Activated CD4-positive, alpha-beta memory T cell treated with anti-CD3 and anti-CD28 coated beads, Interleukin-2, amount 10 ng/mL, durations not matched to agents 7 days and 5 days (primary cell): ENCODE measurements around the gene SLC9A8. TPM values are rescaled to one million over a fixed set of nuclear protein-coding genes. Genes with fewer than 3 reads are reported as not detected.

Source experiments
- CTCF ChIA-PET: fragments of 350-600 bp; sonication (Branson Sonifier 250); formaldehyde crosslinking; loops from one replicate; lab custom pipeline; 2021; ENCODE audit warnings: antibody characterized with exemption, inconsistent platforms; lab: Charles Lee
- POLR2A ChIA-PET: fragments of 350-600 bp; sonication (Branson Sonifier 250); formaldehyde crosslinking; loops from one replicate; lab custom pipeline; 2021; ENCODE audit warnings: antibody characterized with exemption; lab: Charles Lee
- DNase-seq: peaks from one replicate; pipeline ENCODE4 v3.0.0-alpha.2; 2020
- H3K27ac Mint-ChIP-seq: one replicate; pipeline ENCODE4 v1.8.0; 2021; ENCODE audit warnings: mild to moderate bottlenecking, mixed read lengths
- H3K27me3 Mint-ChIP-seq: one replicate; pipeline ENCODE4 v1.8.0; 2021; ENCODE audit warnings: mixed read lengths
- H3K36me3 Mint-ChIP-seq: one replicate; pipeline ENCODE4 v1.8.0; 2021; ENCODE audit warnings: low read depth, mixed read lengths
- H3K4me1 Mint-ChIP-seq: one replicate; pipeline ENCODE4 v1.8.0; 2021; ENCODE audit warnings: mixed read lengths
- H3K4me3 Mint-ChIP-seq: one replicate; pipeline ENCODE4 v1.8.0; 2021; ENCODE audit warnings: mild to moderate bottlenecking, mixed read lengths
- H3K9me3 Mint-ChIP-seq: one replicate; pipeline ENCODE4 v1.8.0; 2021; ENCODE audit warnings: mixed read lengths
- total RNA-seq, 2 experiments: library from RNA; stranded (reverse); gene quantifications; one replicate each; pipeline ENCODE4 v1.2.3, GENCODE V29; 2021

SLC9A8 gene
- total RNA-seq, 2 experiments from 2014 or later, result 18.0 to 21.0 TPM

- Mint-ChIP-seq H3K27me3 (no peaks in the 10 kb centered on the region), H3K4me1 (peaks cover 52% of the 10 kb centered on the region), H3K27ac (peak within 1 kb of the TSS; percentile 91), H3K9me3 (no peaks in the 10 kb centered on the region), H3K4me3 (peak within 1 kb of the TSS; percentile 91), H3K36me3 (peaks cover 24% of the 10 kb centered on the region)
- POLR2A ChIA-PET, result interaction anchor here (0.7 to 2.4 kb wide), 18 partner anchors 10 to 607 kb away, joined by 3 to 26 read pairs (median 3); partner anchors contain the start of genes PEDS1, SLC9A8, SPATA2 and UBE2V1
- CTCF ChIA-PET, result interaction anchor here (0.6 to 1.8 kb wide), 13 partner anchors 8 to 340 kb away, joined by 3 to 9 read pairs (median 3); partner anchors contain the start of genes PEDS1 and UBE2V1
- peak; percentile 92 for DNase-seq
These were observed 123.8 kb downstream of the SLC9A8 start, which contains the start of gene RNF114 for GRCh38 chr20:49936153-49937026. TSS of gene RNF114 (plus strand) at chr20:49936397. CDS start at chr20:49936413, 16 bp downstream.

GRCh38 chr20:49937027-49937929 lies 124.7 kb downstream of the SLC9A8 start:
- no peaks in the 10 kb centered on the region for H3K9me3 Mint-ChIP-seq
- ChIA-PET POLR2A (interaction anchor here (0.7 to 2.4 kb wide), 13 partner anchors 9 to 401 kb away, joined by 3 to 26 read pairs (median 4); partner anchors contain the start of genes PEDS1, SLC9A8 and SPATA2), CTCF (interaction anchor here (0.6 to 1.8 kb wide), 9 partner anchors 9 to 172 kb away, joined by 3 to 9 read pairs (median 4); no protein-coding TSS in a partner anchor)
- no peak for DNase-seq
- peaks cover 54% of the 10 kb centered on the region for H3K4me1 Mint-ChIP-seq
- H3K27me3 Mint-ChIP-seq, result no peaks in the 10 kb centered on the region
- peaks cover 30% of the 10 kb centered on the region for H3K36me3 Mint-ChIP-seq
- peak overlapping the region; percentile 91 for H3K4me3 Mint-ChIP-seq
- peak overlapping the region; percentile 91 for H3K27ac Mint-ChIP-seq

GRCh38 chr20:49938173-49939163 lies 125.8 kb downstream of the SLC9A8 start:
- Mint-ChIP-seq H3K4me1 (peaks cover 54% of the 10 kb centered on the region), H3K9me3 (no peaks in the 10 kb centered on the region), H3K27ac (no peak overlapping the region), H3K36me3 (peaks cover 30% of the 10 kb centered on the region), H3K27me3 (no peaks in the 10 kb centered on the region), H3K4me3 (peak overlapping the region; percentile 91)
- ChIA-PET POLR2A (interaction anchor here (0.8 to 2.4 kb wide), 2 partner anchors 24 to 125 kb away, joined by 3 to 7 read pairs; partner anchors contain the start of gene SLC9A8), CTCF (interaction anchor here (0.6 to 1.7 kb wide), 6 partner anchors 24 to 171 kb away, joined by 3 to 9 read pairs (median 4); no protein-coding TSS in a partner anchor)
- no peak for DNase-seq

- Mint-ChIP-seq H3K4me3 (no peak overlapping the region), H3K9me3 (no peaks in the 10 kb centered on the region), H3K36me3 (peaks cover 54% of the 10 kb centered on the region), H3K4me1 (peaks cover 42% of the 10 kb centered on the region), H3K27ac (no peak overlapping the region), H3K27me3 (no peaks in the 10 kb centered on the region)
- DNase-seq, result no peak
- ChIA-PET CTCF (interaction anchor here (0.6 to 1.5 kb wide), 2 partner anchors 10 to 367 kb away, joined by 3 read pairs; no protein-coding TSS in a partner anchor), POLR2A (no interaction called here)
These were observed 128.8 kb downstream of the SLC9A8 start for GRCh38 chr20:49941456-49941855.

Other genes starting within 250 kb of the SLC9A8 start
- gene PTGIS, start 244.7 kb upstream of the SLC9A8 start, total RNA-seq, result 1 to 10 TPM; 1.6 to 2.8 TPM
- gene B4GALT5, start 99.0 kb upstream of the SLC9A8 start, total RNA-seq, result 10 to 100 TPM; 21.6 to 22.4 TPM
- 1 to 10 TPM; 8.4 to 9.0 TPM for gene SPATA2, start 102.7 kb downstream of the SLC9A8 start, total RNA-seq
- 10 to 100 TPM; 66.4 to 76.4 TPM for gene RNF114, start 123.6 kb downstream of the SLC9A8 start, total RNA-seq
- under 1 TPM; 0.28 to 0.38 TPM for gene SNAI1, start 170.2 kb downstream of the SLC9A8 start, total RNA-seq